GM11168 (cell line): ENCODE results near the gene TFPI.
"Not testable (repeated sequence)": the region's sequence is repeated elsewhere in the genome, so short reads cannot be mapped to it uniquely, and the experiment has no call there.

ENCODE experiments used
- in situ Hi-C: fragments of 300-500 bp; cut with MboI; formaldehyde crosslinking; loops from one replicate; pipeline ENCODE4 v1.12.0; 2022; ENCODE audit warnings: low sequenced_read_pairs; ENCODE audit not compliant: unreplicated experiment

Gene TFPI

GRCh38 chr2:187529977-187530721, 24.1 kb downstream of the TFPI start:
- in situ Hi-C loops, result no loop called here

DNA sequence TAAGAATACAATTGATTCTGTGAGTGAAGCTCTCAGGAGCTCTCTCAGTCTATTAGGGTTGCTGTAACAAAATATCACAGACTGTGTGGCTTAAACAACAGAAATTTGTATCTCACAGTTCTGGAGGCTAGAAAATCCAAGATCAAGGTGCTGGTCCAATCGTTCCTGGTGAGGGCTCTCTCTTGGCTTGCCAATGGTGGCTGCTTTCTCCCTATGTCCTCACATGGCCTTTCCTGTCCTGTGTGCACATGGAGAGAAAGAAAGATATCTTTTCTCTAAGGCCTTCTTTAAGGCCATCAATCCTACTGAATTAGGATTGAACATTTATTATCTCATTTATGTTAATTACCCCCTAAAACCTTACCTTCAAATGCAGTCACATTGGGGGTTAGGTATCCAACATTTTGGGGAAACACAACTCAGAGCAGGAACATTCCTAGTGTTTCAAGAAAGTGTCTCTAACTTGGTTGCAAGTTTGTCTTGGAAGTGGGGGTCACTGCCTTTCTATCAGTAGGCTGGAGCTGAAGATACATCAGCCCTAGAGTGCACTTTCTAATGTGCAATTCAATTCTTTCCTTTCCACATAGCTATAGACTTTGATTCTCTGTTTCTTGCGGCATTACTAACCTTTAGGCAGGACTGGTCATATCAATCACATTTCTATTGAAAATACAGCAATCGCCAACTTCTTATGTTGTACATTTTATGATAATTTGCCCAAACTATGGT, 24.8 kb downstream of the TFPI start:
- in situ Hi-C loops, result no loop called here

DNA sequence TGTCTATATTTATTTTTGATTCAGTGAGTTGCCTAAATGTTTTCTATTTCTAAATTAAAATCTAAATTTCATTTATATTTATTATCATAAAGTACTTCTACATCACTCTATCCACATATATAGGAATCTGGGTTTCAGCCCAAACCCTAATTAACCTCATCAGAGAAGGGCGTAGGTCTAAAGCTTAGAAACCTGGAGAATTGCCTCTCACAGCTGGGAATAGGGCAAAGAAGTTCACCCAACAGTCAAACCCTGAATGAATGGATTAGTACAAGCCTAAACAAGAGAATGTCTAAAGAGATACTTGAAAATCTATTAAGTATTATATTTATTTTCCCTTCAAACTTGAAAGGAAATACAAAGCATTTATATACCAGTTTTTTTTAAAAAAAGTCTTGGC, 26.2 kb downstream of the TFPI start:
- in situ Hi-C loops, result no loop called here

GRCh38 chr2:187527262-187527661, 27.0 kb downstream of the TFPI start:
- in situ Hi-C loops, result no loop called here

DNA sequence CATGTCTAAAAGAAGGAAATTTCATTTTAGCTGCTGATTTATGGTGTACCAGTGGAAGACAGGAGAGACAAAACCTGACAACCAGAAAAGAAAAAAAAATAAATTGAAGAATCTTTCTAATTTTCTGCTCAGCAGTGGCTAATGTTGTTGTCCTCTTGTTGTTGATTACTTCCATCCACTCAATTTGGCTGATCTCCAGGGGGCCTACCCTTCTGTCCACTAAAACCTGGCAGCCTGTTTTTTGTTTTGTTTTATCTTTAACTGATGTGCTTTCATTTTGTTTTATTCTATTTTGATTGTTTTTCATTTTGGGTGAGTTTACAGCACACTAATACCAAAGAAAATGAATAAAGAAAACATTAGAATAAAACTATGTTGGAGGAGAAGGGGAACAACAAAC, 27.4 kb downstream of the TFPI start:
- in situ Hi-C loops, result no loop called here

GRCh38 chr2:187525163-187525900, 28.9 kb downstream of the TFPI start:
- in situ Hi-C loops, result no loop called here

- in situ Hi-C loops, result no loop called here
Measured at GRCh38 chr2:187523325-187523724, 30.9 kb downstream of the TFPI start.

- in situ Hi-C loops, result no loop called here
Measured at GRCh38 chr2:187520121-187520624, 34.1 kb downstream of the TFPI start.

- in situ Hi-C loops, result no loop called here
Measured at GRCh38 chr2:187519419-187520120, 34.7 kb downstream of the TFPI start.

DNA sequence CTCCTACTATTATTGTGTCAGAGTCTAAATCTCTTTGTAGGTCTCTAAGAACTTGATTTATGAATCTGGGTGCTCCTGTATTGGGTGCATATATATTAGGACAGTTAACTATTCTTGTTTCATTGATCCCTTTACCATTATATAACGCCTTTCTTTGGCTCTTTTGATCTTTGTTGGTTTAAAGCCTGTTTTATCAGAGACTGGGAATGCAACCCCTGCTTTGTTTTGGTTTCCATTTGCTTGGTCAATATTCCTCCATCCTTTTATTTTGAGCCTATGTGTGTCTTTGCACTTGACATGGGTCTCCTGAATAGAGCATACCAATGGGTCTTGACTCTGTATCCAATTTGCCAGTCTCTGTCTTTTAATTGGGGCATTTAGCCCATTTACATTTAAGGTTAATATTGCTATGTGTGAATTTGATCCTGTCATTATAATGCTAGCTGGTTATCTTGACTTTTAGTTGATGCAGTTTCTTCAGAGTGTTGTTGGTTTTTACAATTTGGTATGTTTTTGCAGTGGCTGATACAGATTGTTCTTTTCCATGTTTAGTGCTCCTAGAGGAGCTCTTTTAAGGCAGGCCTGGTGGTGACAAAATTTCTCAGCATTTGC, 36.4 kb downstream of the TFPI start:
- in situ Hi-C loops, result not testable (repeated sequence)

DNA sequence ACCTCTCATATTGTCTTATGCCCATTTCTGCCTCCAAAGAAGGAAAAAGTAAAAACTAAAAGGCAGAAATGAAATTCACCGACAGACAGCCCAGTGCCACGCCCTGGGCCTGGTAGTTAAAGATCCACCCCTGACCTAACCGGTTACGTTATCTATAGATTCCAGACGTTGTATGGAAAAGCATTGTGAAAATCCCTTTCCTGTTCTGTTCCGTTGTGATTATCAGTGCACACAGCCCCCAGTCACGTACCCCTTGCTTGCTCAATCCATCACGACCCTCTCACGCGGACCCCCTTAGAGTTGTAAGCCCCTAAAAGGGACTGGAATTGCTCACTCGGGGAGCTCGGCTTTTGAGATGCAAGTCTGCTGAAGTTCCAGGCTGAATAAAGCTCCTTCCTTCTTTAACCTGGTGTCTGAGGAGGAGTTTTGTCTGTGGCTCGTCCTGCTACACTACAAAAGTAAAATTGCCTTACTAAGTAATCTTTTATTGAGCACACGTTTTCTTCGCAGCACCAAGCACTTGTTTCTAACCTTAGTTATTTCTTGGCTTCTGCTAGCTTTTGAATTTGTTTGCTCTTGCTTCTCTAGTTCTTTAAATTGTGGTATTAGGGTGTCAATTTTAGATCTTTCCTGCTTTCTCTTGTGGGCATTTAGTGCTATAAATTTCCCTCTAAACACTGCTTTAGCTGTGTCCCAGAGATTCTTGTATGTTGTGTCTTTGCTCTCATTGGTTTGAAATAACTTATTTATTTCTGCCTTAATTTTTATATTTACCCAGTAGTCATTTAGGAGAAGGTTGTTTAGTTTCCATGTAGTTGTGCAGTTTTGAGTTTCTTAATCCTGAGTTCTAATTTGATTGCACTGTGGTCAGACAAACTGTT, 37.4 kb downstream of the TFPI start:
- in situ Hi-C loops, result not testable (repeated sequence)

DNA sequence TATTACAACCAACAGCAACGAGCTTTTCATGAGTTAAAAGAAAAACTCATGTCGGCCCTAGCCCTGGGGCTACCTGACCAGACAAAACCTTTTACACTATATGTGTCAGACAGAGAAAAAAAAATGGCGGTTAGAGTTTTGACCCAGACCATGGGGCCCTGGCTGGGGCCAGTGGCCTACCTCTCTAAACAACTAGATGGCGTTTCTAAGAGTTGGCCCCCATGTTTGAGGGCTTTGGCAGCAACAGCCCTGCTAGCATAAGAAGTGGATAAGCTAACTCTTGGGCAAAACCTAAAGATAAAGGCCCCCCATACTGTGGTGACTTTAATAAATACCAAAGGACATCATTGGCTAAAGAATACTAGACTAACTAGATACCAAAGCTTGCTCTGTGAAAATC, 39.3 kb downstream of the TFPI start:
- in situ Hi-C loops, result no loop called here

DNA sequence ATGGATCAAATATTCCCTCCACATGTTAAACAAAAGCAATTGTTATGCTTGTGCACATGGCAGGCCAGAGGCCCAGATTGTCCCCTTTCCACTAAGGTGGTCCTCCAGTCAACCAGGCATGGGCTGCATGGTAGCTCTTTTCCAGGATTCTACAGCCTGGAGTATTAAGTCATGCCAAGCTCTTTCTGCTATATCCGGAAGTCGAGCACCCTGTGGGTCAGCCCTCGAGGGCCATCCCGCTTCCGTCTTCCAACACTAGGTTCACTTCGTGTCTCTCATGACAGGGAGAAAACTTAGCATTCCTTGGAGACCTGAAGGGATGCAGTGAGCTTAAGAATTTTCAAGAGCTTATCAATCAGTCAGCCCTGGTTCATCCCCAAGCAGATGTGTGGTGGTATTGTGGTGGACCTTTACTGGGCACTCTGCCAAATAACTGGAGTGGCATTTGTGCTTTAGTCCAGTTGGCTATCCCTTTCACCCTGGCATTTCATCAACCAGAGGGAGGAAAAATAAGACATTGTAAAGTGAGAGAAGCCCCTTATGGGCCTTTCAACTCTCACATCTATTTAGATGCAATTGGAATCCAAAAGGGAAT, 39.9 kb downstream of the TFPI start:
- in situ Hi-C loops, result not testable (repeated sequence)

- in situ Hi-C loops, result not testable (repeated sequence)
Measured at GRCh38 chr2:187513460-187514234, 40.6 kb downstream of the TFPI start.

GRCh38 chr2:187511356-187512315, 42.6 kb downstream of the TFPI start:
- in situ Hi-C loops, result no loop called here

DNA sequence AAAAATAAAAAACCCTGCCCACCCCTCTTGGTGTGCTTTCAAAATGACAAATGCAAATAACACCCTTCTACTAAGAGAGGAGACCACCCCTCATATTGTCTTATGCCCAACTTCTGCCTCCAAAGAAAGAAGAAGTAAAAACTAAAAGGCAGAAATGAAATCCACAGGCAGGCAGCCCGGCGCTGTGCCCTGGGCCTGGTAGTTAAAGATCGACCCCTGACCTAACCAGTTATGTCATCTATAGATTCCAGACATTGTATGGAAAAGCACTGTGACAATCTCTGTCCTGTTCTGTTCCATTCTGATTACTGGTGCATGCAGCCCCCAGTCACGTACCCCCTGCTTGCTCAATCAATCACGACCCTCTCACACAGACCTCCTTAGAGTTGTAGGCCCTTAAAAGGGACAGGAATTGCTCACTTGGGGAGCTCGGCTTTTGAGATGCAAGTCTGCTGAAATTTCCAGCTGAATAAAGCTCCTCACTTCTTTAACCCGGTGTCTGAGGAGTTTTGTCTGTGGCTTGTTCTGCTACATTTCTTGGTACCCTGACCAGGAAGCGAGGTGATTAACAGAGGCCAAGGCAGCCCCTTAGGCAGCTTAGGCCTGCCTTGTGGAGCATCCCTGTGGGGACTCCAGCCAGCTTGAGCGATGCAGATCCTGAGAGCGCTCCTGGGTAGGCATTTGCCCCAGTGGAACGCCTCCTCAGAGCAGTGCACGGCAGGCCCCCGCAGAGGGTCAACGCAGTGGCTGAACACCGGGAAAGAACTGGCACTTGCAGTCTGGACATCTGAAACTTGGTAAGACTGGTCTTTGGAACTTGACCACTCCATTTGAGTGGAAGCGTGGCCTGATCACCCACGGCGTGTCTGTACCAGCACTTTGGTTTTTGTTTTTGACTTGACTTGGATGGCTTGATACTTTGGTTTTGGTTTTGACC, 43.5 kb downstream of the TFPI start:
- in situ Hi-C loops, result not testable (repeated sequence)
